Glomerular endothelial cell (primary cell): ENCODE results near the gene ARAF. TPM values are rescaled to one million over a fixed set of nuclear protein-coding genes. Genes with fewer than 3 reads are reported as not detected.

Experiments used
- DNase-seq: peaks from one replicate; pipeline ENCODE4 v3.0.0-alpha.2; 2011; ENCODE audit warnings: low read depth, low spot score; ENCODE audit errors: extremely low read depth
- total RNA-seq: library from RNA; depleted of rRNA; stranded (reverse); fragments of >200 nt; gene quantifications from 2 replicates; pipeline ENCODE4 v1.2.3, GENCODE V29; 2015

Gene ARAF
- total RNA-seq, 1 donor from 2014 or later: 41.3 TPM

DNA sequence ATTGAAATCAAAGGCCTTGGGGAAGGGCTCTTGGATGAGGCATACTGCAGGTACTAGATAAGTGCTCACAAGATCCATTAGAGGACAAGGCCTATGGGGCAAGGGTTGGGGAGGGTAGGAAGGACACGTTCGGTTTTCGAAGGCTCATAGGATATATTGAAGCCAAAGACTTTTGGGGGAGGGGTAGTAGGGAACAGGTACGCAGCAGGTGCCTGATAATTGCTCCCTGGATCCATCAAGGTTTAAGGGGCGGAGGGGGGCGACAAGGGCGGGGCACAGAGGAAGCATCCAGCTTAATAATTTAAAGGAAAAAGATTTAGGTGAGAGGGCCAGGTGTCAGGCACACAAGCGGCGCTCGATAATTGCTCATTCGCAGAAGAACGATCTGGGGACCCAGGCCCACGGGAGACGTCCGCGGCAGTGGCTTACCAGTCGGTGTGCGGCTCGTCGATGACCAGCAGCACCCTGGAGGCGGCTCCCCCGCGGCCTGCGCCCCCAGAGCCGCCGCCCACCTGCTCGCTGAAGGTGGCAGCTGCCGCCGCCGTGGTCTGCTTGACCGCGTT lies 58.0 kb downstream of the ARAF start:
- DNase-seq: no peak

DNA sequence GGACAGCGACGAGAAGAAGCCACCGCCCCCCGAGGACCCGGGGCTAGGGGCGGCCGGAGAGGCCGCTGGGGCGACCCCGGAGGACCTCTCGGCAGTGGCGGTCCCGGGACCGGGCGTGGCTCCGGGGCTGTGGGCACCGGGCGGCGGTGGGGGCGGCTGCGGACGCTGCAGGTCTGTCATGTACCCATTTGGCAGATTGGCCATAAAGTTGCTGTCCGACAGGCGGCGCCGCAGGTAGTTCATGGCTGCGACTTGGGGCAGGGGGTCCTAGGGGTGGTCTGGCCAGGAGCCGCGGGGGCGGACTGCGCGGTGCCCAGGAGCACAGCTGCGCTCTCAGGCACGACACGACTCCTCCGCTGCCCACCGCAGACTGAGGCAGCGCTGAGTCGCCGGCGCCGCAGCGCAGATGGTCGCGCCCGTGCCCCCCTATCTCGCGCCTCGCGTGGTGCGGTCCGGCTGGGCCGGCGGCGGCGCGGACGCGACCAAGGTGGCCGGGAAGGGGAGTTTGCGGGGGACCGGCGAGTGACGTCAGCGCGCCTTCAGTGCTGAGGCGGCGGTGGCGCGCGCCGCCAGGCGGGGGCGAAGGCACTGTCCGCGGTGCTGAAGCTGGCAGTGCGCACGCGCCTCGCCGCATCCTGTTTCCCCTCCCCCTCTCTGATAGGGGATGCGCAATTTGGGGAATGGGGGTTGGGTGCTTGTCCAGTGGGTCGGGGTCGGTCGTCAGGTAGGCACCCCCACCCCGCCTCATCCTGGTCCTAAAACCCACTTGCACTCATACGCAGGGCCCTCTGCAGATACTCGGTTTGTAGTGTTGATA lies 58.7 kb downstream of the ARAF start, which contains the start of gene SYN1:
SYN1 (minus strand) TSS at position 372 of the 817 bp plus-strand sequence; CDS start at position 243, 129 bp downstream.
- DNase-seq: no peak

DNA sequence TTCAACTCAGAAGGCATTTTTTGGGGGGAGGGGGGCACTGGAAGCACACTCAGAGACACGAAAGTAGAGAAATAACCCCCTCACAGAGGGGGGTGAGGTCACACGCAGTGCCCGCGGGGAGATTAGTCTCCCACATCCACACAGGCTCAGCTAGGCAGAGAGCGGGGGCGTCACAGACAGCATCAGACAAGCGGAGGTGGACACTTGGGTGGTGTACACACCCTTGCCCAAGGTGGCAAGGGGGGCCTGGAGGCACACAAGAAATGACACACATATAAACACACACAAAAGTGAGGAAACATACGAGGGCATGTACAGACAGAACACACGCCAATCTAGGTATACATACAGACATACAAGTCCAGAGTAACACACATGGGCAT lies 59.3 kb downstream of the ARAF start:
- DNase-seq: no peak

Other genes starting within 250 kb of the ARAF start
- not detected in 2 replicates for gene ZNF157, start 190.6 kb upstream of the ARAF start, total RNA-seq
- gene ZNF41, start 78.0 kb upstream of the ARAF start, total RNA-seq: 7.7 and 8.8 TPM in 2 replicates
- 126 and 179 TPM in 2 replicates for gene TIMP1, start 21.2 kb downstream of the ARAF start, total RNA-seq
- 0.15 and 0.88 TPM in 2 replicates for gene SYN1, start 58.7 kb downstream of the ARAF start, total RNA-seq
- gene CFP, start 68.7 kb downstream of the ARAF start, total RNA-seq: 1.9 TPM in 1 of 2 replicates, not detected in the other
- gene ELK1, start 89.4 kb downstream of the ARAF start, total RNA-seq: 20.0 and 26.1 TPM in 2 replicates
- gene UXT, start 98.0 kb downstream of the ARAF start, total RNA-seq: 61.9 and 131 TPM in 2 replicates